GM10266 (cell line): ENCODE data around the gene FOXK2.
"Not testable (repeated sequence)": the region's sequence is repeated elsewhere in the genome, so short reads cannot be mapped to it uniquely, and the experiment has no call there.

Experiments used
- DNase-seq: peaks from one replicate; pipeline ENCODE4 v3.0.0; 2012; ENCODE audit errors: extremely low spot score
- TF ChIP-seq, protein P1 (sequence below): IDR thresholded peaks from 2 replicates; pipeline ENCODE4 v1.5.1; 2012; ENCODE audit warnings: mild to moderate bottlenecking, low read depth; ENCODE audit not compliant: control insufficient read depth, insufficient read depth; ENCODE audit errors: missing control alignments

The FOXK2 gene

DNA sequence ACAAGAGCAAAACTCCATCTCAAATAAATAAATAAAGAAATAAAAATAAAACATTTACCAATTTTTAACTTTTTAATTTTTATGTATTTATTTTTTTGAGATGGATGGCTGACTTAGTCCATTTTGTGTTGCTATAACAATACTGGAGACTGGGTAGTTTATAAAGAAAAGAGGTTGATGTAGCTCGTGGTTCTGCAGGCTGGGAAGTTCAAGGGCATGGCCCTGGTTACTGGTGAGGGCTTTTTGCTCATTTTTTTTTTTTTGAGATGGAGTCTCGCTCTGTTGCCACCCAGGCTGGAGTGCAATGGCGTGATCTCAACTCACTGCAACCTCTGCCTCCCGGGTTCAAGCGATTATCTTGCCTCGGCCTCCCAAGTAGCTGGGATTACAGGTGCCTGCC is 14.2 kb upstream of the FOXK2 start:
- TF ChIP-seq, protein P1, sequence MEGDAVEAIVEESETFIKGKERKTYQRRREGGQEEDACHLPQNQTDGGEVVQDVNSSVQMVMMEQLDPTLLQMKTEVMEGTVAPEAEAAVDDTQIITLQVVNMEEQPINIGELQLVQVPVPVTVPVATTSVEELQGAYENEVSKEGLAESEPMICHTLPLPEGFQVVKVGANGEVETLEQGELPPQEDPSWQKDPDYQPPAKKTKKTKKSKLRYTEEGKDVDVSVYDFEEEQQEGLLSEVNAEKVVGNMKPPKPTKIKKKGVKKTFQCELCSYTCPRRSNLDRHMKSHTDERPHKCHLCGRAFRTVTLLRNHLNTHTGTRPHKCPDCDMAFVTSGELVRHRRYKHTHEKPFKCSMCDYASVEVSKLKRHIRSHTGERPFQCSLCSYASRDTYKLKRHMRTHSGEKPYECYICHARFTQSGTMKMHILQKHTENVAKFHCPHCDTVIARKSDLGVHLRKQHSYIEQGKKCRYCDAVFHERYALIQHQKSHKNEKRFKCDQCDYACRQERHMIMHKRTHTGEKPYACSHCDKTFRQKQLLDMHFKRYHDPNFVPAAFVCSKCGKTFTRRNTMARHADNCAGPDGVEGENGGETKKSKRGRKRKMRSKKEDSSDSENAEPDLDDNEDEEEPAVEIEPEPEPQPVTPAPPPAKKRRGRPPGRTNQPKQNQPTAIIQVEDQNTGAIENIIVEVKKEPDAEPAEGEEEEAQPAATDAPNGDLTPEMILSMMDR = no peak
- no peak for DNase-seq

DNA sequence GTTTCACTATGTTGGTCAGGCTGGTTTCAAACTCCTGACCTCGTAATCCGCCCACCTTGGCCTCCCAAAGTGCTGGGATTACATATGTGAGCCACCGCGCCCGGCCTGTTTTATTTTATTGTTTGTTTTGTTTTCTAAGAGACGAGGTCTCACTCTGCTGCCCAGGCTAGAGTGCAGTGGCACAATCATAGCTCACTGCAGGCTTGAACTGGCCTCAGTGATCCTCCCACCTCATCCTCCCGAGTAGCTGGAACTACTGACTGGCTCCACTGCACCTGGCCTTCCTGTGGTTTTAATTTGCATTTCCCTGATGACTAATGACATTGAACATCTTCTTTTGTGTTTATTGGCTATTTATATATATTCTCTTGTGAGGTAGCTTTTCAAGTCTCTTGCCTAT is 13.1 kb upstream of the FOXK2 start:
- DNase-seq = peak; percentile 61

DNA sequence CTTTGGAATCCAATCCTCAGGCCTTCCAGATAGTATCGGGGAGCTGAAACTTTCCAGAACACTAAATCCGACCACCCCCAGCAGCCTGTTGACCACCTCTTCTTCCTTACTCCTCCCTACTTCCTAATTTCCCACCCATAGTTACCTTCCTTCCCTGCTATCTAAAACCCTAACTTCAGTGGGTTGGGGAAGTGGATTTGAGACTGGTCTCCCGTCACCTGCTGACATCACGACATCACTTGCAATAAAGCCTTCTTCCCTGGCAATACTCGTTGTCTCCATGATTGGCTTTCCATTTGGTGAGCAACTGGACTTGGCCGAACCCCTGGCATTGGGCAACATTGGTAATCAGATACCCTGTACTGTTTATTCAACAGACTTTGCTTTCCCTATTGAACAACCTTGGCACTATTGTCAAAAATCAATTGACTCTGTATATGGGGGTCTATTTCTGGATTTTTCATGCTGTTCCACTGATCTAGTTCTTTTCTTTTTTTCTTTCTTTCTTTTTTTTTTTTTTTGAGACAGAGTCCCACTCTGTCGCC is 11.8 kb upstream of the FOXK2 start:
- TF ChIP-seq, protein P1 = no peak
- no peak for DNase-seq

DNA sequence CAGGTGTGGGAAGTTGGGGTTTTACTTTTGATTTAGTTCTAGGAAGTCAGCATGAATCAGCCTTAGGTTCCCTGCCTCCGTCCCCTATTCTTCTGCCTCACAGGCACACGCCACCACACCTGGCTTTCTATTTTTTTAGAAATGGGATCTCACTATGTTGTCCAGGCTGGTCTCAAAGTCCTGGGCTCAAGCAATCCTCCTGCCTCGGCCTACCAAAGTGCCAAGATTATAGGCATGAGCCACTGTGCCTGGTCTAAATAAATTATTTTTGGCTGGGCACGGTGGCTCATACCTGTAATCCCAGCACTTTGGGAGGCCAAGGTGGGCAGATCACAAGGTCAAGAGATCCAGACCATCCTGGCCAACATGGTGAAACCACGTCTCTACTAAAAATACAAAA is 7.9 kb upstream of the FOXK2 start:
- DNase-seq = not testable (repeated sequence)

DNA sequence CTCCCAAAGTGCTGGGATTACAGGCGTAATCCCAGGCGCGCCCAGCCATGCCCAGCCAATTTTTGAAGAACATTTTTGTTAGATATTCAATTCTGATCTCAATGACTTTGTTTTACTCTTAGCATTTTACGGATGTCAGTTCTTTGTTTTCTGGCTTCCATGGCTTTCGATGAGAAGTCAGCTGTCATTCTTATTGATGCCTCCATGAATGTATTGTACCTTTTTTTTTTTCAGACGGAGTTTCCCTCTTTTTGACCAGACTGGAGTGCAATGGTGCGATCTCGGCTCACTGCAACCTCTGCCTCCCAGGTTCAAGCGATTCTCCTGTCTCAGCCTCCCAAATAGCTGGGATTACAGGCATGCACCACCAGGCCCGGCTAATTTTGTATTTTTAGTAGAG is 5.7 kb upstream of the FOXK2 start:
- DNase-seq = not testable (repeated sequence)

DNA sequence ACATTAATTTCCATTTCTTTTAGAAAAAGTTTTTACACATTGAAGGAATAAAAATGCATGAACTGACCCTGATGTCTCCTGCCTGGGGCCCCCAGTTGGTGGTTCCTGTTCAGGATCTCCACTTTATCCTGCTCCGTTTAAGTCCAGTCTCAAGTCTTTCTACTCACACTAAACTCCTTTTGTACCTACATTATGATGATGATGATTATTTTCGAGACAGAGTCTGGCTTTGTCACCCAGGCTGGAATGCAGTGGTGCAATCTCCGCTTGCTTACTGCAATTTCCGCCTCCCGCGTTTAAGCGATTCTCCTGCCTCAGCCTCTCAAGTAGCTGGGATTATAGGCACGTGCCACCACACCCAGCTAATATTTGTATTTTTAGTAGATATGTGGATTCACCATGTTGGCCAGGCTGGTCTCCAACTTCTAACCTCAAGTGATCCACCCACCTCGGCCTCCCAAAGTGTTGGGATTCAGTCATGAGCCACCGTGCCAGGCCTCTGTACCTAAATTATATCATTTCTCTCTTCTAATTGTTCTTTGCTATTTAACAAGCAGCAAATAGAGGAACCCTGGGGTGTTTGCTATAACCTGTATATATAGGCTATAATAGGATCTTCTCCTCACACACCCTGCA is 2.2 kb upstream of the FOXK2 start:
- no peak for DNase-seq
- TF ChIP-seq, protein P1 = no peak

DNA sequence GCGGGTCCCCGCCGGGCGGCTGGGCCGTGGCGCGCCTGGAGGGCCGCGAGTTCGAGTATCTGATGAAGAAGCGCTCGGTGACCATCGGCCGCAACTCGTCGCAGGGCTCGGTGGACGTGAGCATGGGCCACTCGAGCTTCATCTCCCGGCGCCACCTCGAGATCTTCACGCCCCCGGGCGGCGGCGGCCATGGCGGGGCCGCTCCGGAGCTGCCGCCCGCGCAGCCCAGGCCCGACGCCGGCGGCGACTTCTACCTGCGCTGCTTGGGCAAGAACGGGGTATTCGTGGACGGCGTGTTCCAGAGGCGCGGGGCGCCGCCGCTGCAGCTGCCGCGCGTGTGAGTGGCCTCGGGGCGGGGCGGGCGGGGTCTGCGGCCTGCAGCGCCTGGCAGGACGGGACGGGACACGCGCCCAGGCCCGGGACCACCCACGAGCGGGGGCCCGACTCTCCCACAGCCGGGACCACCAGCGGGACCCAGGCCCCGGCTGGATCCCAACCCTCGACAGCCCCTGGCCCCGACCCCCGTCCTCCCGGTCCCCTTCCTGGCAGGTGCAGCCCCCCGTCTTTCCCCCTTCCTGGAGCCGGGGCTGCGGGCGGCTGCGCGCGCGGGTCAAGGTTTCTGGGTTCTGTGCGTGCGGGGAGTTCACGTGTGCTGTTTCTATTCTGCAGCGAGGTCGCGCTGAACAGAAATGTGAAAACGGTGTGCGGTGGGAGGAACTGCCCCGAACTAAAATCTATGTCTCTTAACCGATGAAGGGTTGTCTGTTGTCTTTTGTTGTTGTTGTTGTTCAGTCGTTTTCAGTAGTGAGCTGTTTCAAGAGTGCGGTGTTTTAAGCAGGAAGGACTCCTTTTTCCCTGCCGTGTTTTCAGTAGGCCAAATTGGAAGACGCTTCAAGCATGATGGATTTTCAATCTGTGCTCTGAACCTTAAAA is 705 bp downstream of the FOXK2 start:
- TF ChIP-seq, protein P1 = no peak
- peak; percentile 74 for DNase-seq

DNA sequence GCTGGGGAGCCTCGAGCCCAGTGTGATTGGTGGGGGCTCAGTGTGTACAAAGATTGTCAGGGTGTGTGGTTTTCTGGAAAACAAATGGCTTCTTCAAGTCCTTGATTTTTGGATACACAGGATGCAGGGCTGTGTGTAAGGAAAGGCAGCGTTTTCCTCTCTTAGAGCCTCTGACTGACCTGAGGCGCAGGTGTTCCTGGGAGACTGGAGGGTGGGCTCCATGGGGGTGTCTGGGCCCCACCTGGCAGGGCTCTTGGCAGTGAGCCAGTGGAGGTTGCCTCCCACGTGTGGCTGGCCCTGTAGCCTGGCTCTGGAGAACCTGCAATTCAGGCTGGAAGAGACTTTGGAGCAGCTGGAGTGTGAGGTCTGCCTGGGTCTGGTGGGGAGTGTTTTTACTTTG is 5.0 kb downstream of the FOXK2 start:
- no peak for DNase-seq

More for the DNA sequence above, 5.0 kb downstream of the FOXK2 start:
- TF ChIP-seq, protein P1 = no peak
